HepG2 (cell line): ENCODE results near the gene TEX14. TPM values are rescaled to one million over a fixed set of nuclear protein-coding genes. Genes with fewer than 3 reads are reported as not detected.

ENCODE experiments used
- ARHGAP35 ChIP-seq: sonication (generic); formaldehyde crosslinking; IDR thresholded peaks from 2 replicates; pipeline ENCODE4 v1.9.0; 2022; ENCODE audit warnings: mild to moderate bottlenecking, inconsistent platforms, moderate library complexity, missing genetic modification reagents, borderline replicate concordance
- ELF4 ChIP-seq: sonication (generic); formaldehyde crosslinking; IDR thresholded peaks from 2 replicates; pipeline ENCODE4 v1.5.0; 2020; ENCODE audit warnings: missing genetic modification reagents, mild to moderate bottlenecking, moderate library complexity, borderline replicate concordance
- FOXA3 ChIP-seq: IDR thresholded peaks from 2 replicates; pipeline ENCODE4 v1.6.1; 2016; ENCODE audit warnings: missing genetic modification reagents, missing compliant biosample characterization
- FOXP1 ChIP-seq, 2 experiments: fragments of 450-650 bp in 1 of 2; IDR thresholded peaks; 2 replicates each; pipeline ENCODE4 v1.6.1; 2017 to 2018; ENCODE audit warnings: antibody characterized with exemption in 1 of 2
- KLF6 ChIP-seq: IDR thresholded peaks from 2 replicates; pipeline ENCODE4 v1.8.0; 2016; ENCODE audit warnings: missing biosample characterization, missing genetic modification reagents
- MED8 ChIP-seq: sonication (generic); formaldehyde crosslinking; IDR thresholded peaks from 2 replicates; pipeline ENCODE4 v1.8.1; 2023; ENCODE audit warnings: mild to moderate bottlenecking, missing genetic modification reagents; ENCODE audit not compliant: insufficient replicate concordance
- NAIF1 ChIP-seq: sonication (generic); formaldehyde crosslinking; IDR thresholded peaks from 2 replicates; pipeline ENCODE4 v1.5.0; 2020; ENCODE audit warnings: mild to moderate bottlenecking, missing genetic modification reagents, borderline replicate concordance
- NFIC ChIP-seq: IDR thresholded peaks from 2 replicates; pipeline ENCODE4 v1.6.1; 2012; ENCODE audit warnings: mild to moderate bottlenecking, low read length, inconsistent platforms
- NONO ChIP-seq, 2 experiments: fragments of 450-650 bp in 1 of 2; sonication (generic) in 1 of 2; formaldehyde crosslinking in 1 of 2; IDR thresholded peaks in 1 of 2; conservative IDR thresholded peaks in 1 of 2; 2 replicates each; pipeline versions ENCODE4 v1.6.1 to v1.8.0; 2017 to 2022; ENCODE audit warnings: mild to moderate bottlenecking in 1 of 2, missing genetic modification reagents in 1 of 2, moderate library complexity in 1 of 2
- SRF ChIP-seq: IDR thresholded peaks from 2 replicates; pipeline ENCODE4 v1.6.1; 2011; ENCODE audit warnings: mild to moderate bottlenecking, low read depth, low read length, moderate library complexity
- TAF1 ChIP-seq: sonication (generic); formaldehyde crosslinking; IDR thresholded peaks from 2 replicates; pipeline ENCODE4 v1.4.0; 2020; ENCODE audit warnings: missing genetic modification reagents
- TERF1 ChIP-seq: sonication (generic); formaldehyde crosslinking; IDR thresholded peaks from 2 replicates; pipeline ENCODE4 v1.8.0; 2022; ENCODE audit warnings: mild to moderate bottlenecking, missing genetic modification reagents, moderate library complexity
- ZFP36L2 ChIP-seq: sonication (generic); formaldehyde crosslinking; IDR thresholded peaks from 2 replicates; pipeline ENCODE4 v1.4.0; 2020; ENCODE audit warnings: missing genetic modification reagents
- ZNF230 ChIP-seq: sonication (generic); formaldehyde crosslinking; IDR thresholded peaks from 2 replicates; pipeline ENCODE4 v1.4.0; 2020; ENCODE audit warnings: mild to moderate bottlenecking, missing genetic modification reagents
- ZNF276 ChIP-seq: sonication (generic); formaldehyde crosslinking; IDR thresholded peaks from 2 replicates; pipeline ENCODE4 v1.4.0; 2020; ENCODE audit warnings: mild to moderate bottlenecking, low read depth, missing genetic modification reagents
- ZNF704 ChIP-seq: sonication (generic); formaldehyde crosslinking; IDR thresholded peaks from 2 replicates; pipeline ENCODE4 v1.8.1; 2023; ENCODE audit warnings: mild to moderate bottlenecking, inconsistent platforms, moderate library complexity, missing genetic modification reagents, borderline replicate concordance
- ZSCAN5A ChIP-seq: sonication (generic); formaldehyde crosslinking; IDR thresholded peaks from 2 replicates; pipeline ENCODE4 v1.8.0; 2022; ENCODE audit warnings: mild to moderate bottlenecking, missing genetic modification reagents, borderline replicate concordance
- polyA plus RNA-seq, 8 experiments: library from polyadenylated mRNA; depleted of rRNA in 3 of 8; stranded (reverse) in 7 of 8; unstranded in 1 of 8; fragments of >200 nt; fragmentation: Illumina TruSeq in 4 of 8; extraction: Trizol in 4 of 8; gene quantifications; 2 replicates each; pipeline versions ENCODE4 v1.2.1 to v1.2.3, GENCODE V29; 2011 to 2016; ENCODE audit warnings: low read depth in 4 of 8, missing spikeins in 1 of 8, mixed read lengths in 1 of 8; ENCODE audit not compliant: insufficient read depth in 1 of 8
- total RNA-seq, 5 experiments: library from RNA; depleted of rRNA; stranded (reverse); fragments of >200 nt; fragmentation: Illumina TruSeq; extraction: Trizol; gene quantifications; 2 replicates each; pipeline ENCODE4 v1.2.3, GENCODE V29; 2016; ENCODE audit warnings: low read depth in 1 of 5
- TF ChIP-seq, protein P1 (sequence below): sonication (generic); formaldehyde crosslinking; IDR thresholded peaks from 2 replicates; pipeline ENCODE4 v1.5.1; 2020; ENCODE audit warnings: missing genetic modification reagents, mild to moderate bottlenecking, borderline replicate concordance
- TF ChIP-seq, protein P2 (sequence below): sonication (generic); formaldehyde crosslinking; IDR thresholded peaks from 2 replicates; pipeline ENCODE4 v1.5.0; 2020; ENCODE audit warnings: mild to moderate bottlenecking, missing genetic modification reagents

Gene TEX14
- total and polyA plus RNA-seq, 2 of the 13 experiments (the other 11 are each of a cell fraction or from before 2014, with no cell fraction given) = 0.04 to 0.07 TPM

DNA sequence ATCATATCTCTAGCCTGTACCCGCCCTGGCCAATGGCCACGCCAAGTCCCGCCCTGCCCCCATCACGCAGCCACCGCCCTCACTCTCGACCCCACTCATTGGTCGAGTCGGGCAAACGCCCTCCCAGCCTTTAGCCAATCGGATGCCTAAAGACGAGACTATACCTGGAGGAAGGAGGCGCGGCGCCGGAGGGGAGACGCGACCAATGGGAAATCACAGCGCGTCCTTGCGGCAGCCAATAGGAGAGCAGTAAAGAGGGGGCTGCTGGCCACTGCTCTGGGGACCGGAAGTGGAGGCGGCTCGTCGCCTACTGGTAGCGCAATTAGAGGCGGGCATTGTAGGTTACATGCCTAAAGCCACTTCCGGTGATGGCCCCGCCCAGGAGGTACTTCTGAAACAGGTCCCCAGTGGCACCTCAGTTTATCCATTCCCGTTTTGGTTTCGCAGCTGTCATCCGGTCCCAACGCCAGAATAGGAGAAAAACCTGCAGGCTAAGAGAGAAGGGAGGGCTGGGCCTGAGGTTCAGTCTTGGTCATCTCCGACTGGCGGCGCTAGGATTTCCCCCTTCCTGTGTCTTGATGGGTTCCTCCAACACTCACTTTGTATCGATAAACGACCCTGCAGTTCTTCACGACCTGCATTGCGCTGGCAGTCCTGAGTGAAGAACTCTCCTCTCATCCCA lies 173.8 kb downstream of the TEX14 start (continued):
- TF ChIP-seq, protein P1, sequence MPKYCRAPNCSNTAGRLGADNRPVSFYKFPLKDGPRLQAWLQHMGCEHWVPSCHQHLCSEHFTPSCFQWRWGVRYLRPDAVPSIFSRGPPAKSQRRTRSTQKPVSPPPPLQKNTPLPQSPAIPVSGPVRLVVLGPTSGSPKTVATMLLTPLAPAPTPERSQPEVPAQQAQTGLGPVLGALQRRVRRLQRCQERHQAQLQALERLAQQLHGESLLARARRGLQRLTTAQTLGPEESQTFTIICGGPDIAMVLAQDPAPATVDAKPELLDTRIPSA = no peak
- TF ChIP-seq, protein P2, sequence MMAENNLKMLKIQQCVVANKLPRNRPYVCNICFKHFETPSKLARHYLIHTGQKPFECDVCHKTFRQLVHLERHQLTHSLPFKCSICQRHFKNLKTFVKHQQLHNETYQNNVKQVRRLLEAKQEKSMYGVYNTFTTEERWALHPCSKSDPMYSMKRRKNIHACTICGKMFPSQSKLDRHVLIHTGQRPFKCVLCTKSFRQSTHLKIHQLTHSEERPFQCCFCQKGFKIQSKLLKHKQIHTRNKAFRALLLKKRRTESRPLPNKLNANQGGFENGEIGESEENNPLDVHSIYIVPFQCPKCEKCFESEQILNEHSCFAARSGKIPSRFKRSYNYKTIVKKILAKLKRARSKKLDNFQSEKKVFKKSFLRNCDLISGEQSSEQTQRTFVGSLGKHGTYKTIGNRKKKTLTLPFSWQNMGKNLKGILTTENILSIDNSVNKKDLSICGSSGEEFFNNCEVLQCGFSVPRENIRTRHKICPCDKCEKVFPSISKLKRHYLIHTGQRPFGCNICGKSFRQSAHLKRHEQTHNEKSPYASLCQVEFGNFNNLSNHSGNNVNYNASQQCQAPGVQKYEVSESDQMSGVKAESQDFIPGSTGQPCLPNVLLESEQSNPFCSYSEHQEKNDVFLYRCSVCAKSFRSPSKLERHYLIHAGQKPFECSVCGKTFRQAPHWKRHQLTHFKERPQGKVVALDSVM (CRISPR knock-in tag) = peak; percentile 46; the same call in 1 of the 2 replicates
- TF ChIP-seq KLF6 (CRISPR knock-in tag) (peak; percentile 43; the same call in 1 of the 2 replicates), ZSCAN5A (no peak; the same call in 1 of the 2 replicates), MED8 (CRISPR knock-in tag) (no peak), FOXP1 (IDR thresholded peaks at IDR 0.05) (no peak), FOXP1 (CRISPR knock-in tag; IDR thresholded peaks at IDR 0.05) (no peak), TAF1 (CRISPR knock-in tag) (peak; percentile 48; the same call in 1 of the 2 replicates), NAIF1 (CRISPR knock-in tag) (no peak), NONO (IDR thresholded peaks at IDR 0.05) (no peak), NONO (CRISPR knock-in tag; conservative IDR thresholded peaks at IDR 0.05) (peak; percentile 86), ZNF230 (CRISPR knock-in tag) (peak; percentile 19), ARHGAP35 (CRISPR knock-in tag) (peak; percentile 62; the same call in 1 of the 2 replicates), SRF (peak; percentile 75), FOXA3 (CRISPR knock-in tag) (peak; percentile 18; the same call in 1 of the 2 replicates), ZFP36L2 (peak; percentile 38; the same call in 1 of the 2 replicates), ELF4 (peak; percentile 97), ZNF276 (CRISPR knock-in tag) (0 out of 2 replicates have a peak, but pooled peaks have one; percentile 80), TERF1 (CRISPR knock-in tag) (no peak), NFIC (no peak), ZNF704 (CRISPR knock-in tag) (peak; percentile 70; the same call in 1 of the 2 replicates)
